K562 (cell line): Measurements from ENCODE around the gene B4GALNT4. TPM values are rescaled to one million over a fixed set of nuclear protein-coding genes. Genes with fewer than 3 reads are reported as not detected.

ENCODE experiments used
- CAMTA2 ChIP-seq: fragments of 250-450 bp; sonication (Bioruptor Pico); conservative IDR thresholded peaks from 2 replicates; pipeline ENCODE4 v1.5.1; 2022
- CREB1 ChIP-seq, 2 experiments: sonication (generic) in 1 of 2; formaldehyde crosslinking in 1 of 2; IDR thresholded peaks; 2 replicates each; pipeline versions ENCODE4 v1.6.1 to v1.8.0; 2012 to 2022; ENCODE audit warnings: inconsistent platforms in 1 of 2, mild to moderate bottlenecking in 1 of 2, missing genetic modification reagents in 1 of 2, moderate library complexity in 1 of 2
- ELF2 ChIP-seq: fragments of 250-450 bp; sonication (Bioruptor Pico); IDR thresholded peaks from 2 replicates; pipeline ENCODE4 v1.5.0; 2021; ENCODE audit warnings: mild to moderate bottlenecking
- FOS ChIP-seq: IDR thresholded peaks from 3 replicates; pipeline ENCODE4 v1.6.1; 2011; ENCODE audit not compliant: insufficient read length; ENCODE audit errors: extremely low read depth
- HSF4 ChIP-seq: fragments of 250-450 bp; sonication (Bioruptor Pico); IDR thresholded peaks from 2 replicates; pipeline ENCODE4 v2.1.2; 2022; ENCODE audit warnings: mild to moderate bottlenecking, moderate library complexity, borderline replicate concordance
- KLF1 ChIP-seq: fragments of 450-650 bp; IDR thresholded peaks from 2 replicates; pipeline ENCODE4 v1.6.1; 2016; ENCODE audit warnings: missing genetic modification characterization, missing compliant biosample characterization
- MXD1 ChIP-seq: fragments of 250-450 bp; sonication (Bioruptor Pico); IDR thresholded peaks from 2 replicates; pipeline ENCODE4 v1.8.0; 2021; ENCODE audit warnings: borderline replicate concordance, mild to moderate bottlenecking, moderate library complexity; ENCODE audit not compliant: poor library complexity, severe bottlenecking
- PHTF2 ChIP-seq: fragments of 250-450 bp; sonication (Bioruptor Pico); IDR thresholded peaks from 2 replicates; pipeline ENCODE4 v1.5.0; 2021; ENCODE audit warnings: mild to moderate bottlenecking
- PTTG1 ChIP-seq: fragments of 450-650 bp; IDR thresholded peaks from 2 replicates; pipeline ENCODE4 v1.6.1; 2016; ENCODE audit warnings: low read depth, mild to moderate bottlenecking, missing genetic modification characterization, missing compliant biosample characterization
- REST ChIP-seq, 2 experiments: fragments of 450-650 bp; formaldehyde crosslinking in 1 of 2; IDR thresholded peaks; 2 replicates each; pipeline versions ENCODE4 v1.4.0 to v1.6.1; 2014 to 2020; ENCODE audit warnings: mild to moderate bottlenecking in 2 of 2, borderline replicate concordance in 1 of 2, low read depth in 1 of 2
- SMAD1 ChIP-seq: fragments of 150-350 bp; IDR thresholded peaks from 2 replicates; pipeline ENCODE4 v1.6.1; 2014; ENCODE audit warnings: low read length, low read depth; ENCODE audit not compliant: partially characterized antibody
- TRIM24 ChIP-seq, 2 experiments: fragments of 450-650 bp; IDR thresholded peaks; 2 replicates each; pipeline ENCODE4 v1.6.1; 2016
- ZBTB9 ChIP-seq: fragments of 450-650 bp; formaldehyde crosslinking; IDR thresholded peaks from 2 replicates; pipeline ENCODE4 v1.4.0; 2020; ENCODE audit warnings: mild to moderate bottlenecking, moderate library complexity
- ZNF655 ChIP-seq: fragments of 250-450 bp; sonication (Bioruptor Pico); IDR thresholded peaks from 2 replicates; pipeline ENCODE4 v1.5.0; 2021
- ZNF668 ChIP-seq: fragments of 250-450 bp; sonication (Bioruptor Pico); IDR thresholded peaks from 2 replicates; pipeline ENCODE4 v1.8.0; 2022; ENCODE audit warnings: mild to moderate bottlenecking, inconsistent platforms
- polyA plus RNA-seq, 8 experiments: library from polyadenylated mRNA; depleted of rRNA in 4 of 8; stranded (reverse) in 5 of 8; unstranded in 3 of 8; fragments of >200 nt; fragmentation: Nextera tagmentation in 2 of 8; fragmentation: Illumina TruSeq in 1 of 8; extraction: Ambion mirVana in 2 of 8; extraction: Trizol in 1 of 8; gene quantifications; 2 replicates each; pipeline versions ENCODE4 v1.2.1 to v1.2.3, GENCODE V29; 2011 to 2014; ENCODE audit warnings: inconsistent platforms in 1 of 8, missing spikeins in 1 of 8
- total RNA-seq, 7 experiments: library from RNA; depleted of rRNA in 6 of 7; stranded (reverse); fragments of >200 nt in 6 of 7; fragmentation: Illumina TruSeq in 2 of 7; extraction: Trizol in 2 of 7; gene quantifications; 2 replicates each; pipeline versions ENCODE4 v1.2.1 to v1.2.3, GENCODE V29; 2011 to 2021; ENCODE audit warnings: low replicate concordance in 1 of 7

B4GALNT4 gene
- total and polyA plus RNA-seq, 9 of the 15 experiments (the other 6 are each of a cell fraction or from before 2014, with no cell fraction given) = 0.20 to 37.1 (median 10.8) TPM; not detected in 1

GRCh38 chr11:352456-353031 lies 16.8 kb upstream of the B4GALNT4 start (continued):
- 0 out of 2 replicates have a peak, but pooled peaks have one; percentile 14 for TF ChIP-seq CAMTA2
- peak; percentile 98 for TF ChIP-seq ZNF668 (CRISPR knock-in tag)
- TF ChIP-seq ELF2 (CRISPR knock-in tag) = peak; percentile 87
- TF ChIP-seq TRIM24 (IDR thresholded peaks at IDR 0.05) = no peak
- peak; percentile 97 for TF ChIP-seq ZBTB9 (CRISPR knock-in tag)
- no peak for TF ChIP-seq CREB1 (IDR thresholded peaks at IDR 0.05)
- TF ChIP-seq CREB1 (CRISPR knock-in tag; IDR thresholded peaks at IDR 0.05) = no peak
- no peak for TF ChIP-seq FOS
- TF ChIP-seq ZNF655 (CRISPR knock-in tag) = no peak
- no peak for TF ChIP-seq SMAD1
- peak; percentile 90 for TF ChIP-seq PHTF2 (CRISPR knock-in tag)
- no peak for TF ChIP-seq REST (IDR thresholded peaks at IDR 0.05; ENCODE audit: borderline replicate concordance)
- TF ChIP-seq REST (CRISPR knock-in tag; IDR thresholded peaks at IDR 0.05; ENCODE audit: low read depth) = peak; percentile 86
- peak; percentile 63 for TF ChIP-seq MXD1
- peak; percentile 97 for TF ChIP-seq PTTG1 (tag)
- TF ChIP-seq HSF4 (CRISPR knock-in tag) = peak; percentile 96; the same call in 1 of the 2 replicates
- TF ChIP-seq KLF1 = 0 out of 2 replicates have a peak, but pooled peaks have one; percentile 39
